Osteocyte (in vitro differentiated cells): Measurements from ENCODE around the gene PPP1R9A. TPM values are rescaled to one million over a fixed set of nuclear protein-coding genes. Genes with fewer than 3 reads are reported as not detected.

Source experiments
- DNase-seq: peaks from one replicate; pipeline ENCODE4 v3.0.0; 2021; ENCODE audit warnings: mixed read lengths; ENCODE audit not compliant: unreplicated experiment; ENCODE audit errors: extremely low spot score
- H3K27ac Mint-ChIP-seq: one replicate; pipeline ENCODE4 v1.8.0; 2021; ENCODE audit warnings: mild to moderate bottlenecking, mixed read lengths; ENCODE audit not compliant: unreplicated experiment
- H3K27me3 Mint-ChIP-seq: one replicate; pipeline ENCODE4 v1.8.0; 2021; ENCODE audit warnings: mixed read lengths; ENCODE audit not compliant: unreplicated experiment
- H3K36me3 Mint-ChIP-seq: one replicate; pipeline ENCODE4 v1.8.0; 2021; ENCODE audit warnings: mixed read lengths; ENCODE audit not compliant: unreplicated experiment
- H3K4me1 Mint-ChIP-seq: one replicate; pipeline ENCODE4 v1.8.0; 2021; ENCODE audit warnings: mixed read lengths; ENCODE audit not compliant: unreplicated experiment
- H3K4me3 Mint-ChIP-seq: one replicate; pipeline ENCODE4 v1.8.0; 2021; ENCODE audit warnings: mild to moderate bottlenecking, moderate library complexity, mixed read lengths; ENCODE audit not compliant: unreplicated experiment
- H3K9me3 Mint-ChIP-seq: one replicate; pipeline ENCODE4 v1.8.0; 2021; ENCODE audit warnings: mixed read lengths; ENCODE audit not compliant: unreplicated experiment
- total RNA-seq: library from RNA; stranded (reverse); gene quantifications from 2 replicates; pipeline ENCODE4 v1.2.1, GENCODE V29; 2021
- TF ChIP-seq, protein P1 (sequence below): fragments of 200-600 bp; sonication (generic); IDR thresholded peaks from 2 replicates; pipeline ENCODE4 v1.5.0; 2021; ENCODE audit warnings: antibody characterized with exemption, mild to moderate bottlenecking, moderate library complexity

The PPP1R9A gene
- total RNA-seq, 1 donor from 2014 or later, result 3.4 TPM

DNA sequence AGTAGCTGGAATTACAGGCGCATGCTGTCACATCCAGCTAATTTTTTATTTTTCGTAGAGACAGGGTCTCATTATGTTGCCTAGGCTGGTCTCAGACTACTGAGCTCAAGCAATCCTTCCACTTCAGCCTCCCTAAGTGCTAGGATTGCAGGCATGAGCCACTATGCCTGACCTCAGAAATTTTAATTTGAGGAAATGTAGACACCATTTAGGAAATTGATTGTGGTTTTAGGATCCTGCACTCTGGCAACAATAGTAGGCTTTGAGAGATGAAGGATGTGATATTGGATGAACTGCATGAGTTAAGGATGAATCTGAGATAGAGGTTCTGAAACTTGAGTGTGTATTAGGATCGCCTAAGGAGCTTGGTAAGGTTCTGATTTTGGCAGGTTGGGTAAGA is 66.5 kb downstream of the PPP1R9A start:
- Mint-ChIP-seq H3K27ac (peak overlapping the region; percentile 68), H3K36me3 (no peaks in the 10 kb centered on the region), H3K9me3 (no peaks in the 10 kb centered on the region), H3K4me3 (no peak overlapping the region), H3K4me1 (peaks cover 51% of the 10 kb centered on the region), H3K27me3 (no peaks in the 10 kb centered on the region)
- DNase-seq, result no peak
- TF ChIP-seq, protein P1, sequence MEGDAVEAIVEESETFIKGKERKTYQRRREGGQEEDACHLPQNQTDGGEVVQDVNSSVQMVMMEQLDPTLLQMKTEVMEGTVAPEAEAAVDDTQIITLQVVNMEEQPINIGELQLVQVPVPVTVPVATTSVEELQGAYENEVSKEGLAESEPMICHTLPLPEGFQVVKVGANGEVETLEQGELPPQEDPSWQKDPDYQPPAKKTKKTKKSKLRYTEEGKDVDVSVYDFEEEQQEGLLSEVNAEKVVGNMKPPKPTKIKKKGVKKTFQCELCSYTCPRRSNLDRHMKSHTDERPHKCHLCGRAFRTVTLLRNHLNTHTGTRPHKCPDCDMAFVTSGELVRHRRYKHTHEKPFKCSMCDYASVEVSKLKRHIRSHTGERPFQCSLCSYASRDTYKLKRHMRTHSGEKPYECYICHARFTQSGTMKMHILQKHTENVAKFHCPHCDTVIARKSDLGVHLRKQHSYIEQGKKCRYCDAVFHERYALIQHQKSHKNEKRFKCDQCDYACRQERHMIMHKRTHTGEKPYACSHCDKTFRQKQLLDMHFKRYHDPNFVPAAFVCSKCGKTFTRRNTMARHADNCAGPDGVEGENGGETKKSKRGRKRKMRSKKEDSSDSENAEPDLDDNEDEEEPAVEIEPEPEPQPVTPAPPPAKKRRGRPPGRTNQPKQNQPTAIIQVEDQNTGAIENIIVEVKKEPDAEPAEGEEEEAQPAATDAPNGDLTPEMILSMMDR, result no peak

DNA sequence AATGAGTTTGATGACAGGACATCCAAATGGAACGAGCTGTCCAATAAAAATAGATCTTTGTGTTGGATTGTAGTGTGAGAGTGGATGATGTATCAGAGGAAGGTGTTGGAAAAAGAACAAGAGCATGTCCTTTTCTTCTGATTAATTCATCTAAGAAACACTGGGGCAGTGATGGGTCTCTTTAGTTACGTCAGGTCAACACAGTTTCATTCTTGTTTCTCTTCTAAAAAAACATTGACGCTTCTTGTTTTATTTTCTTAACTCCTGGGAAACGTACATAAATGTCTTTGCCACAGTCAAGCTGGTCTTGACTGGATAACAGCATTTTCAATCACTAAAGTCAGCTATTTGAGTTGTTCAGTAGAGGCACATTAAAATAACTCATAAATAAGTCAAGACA is 67.0 kb downstream of the PPP1R9A start:
- H3K36me3 Mint-ChIP-seq, result no peaks in the 10 kb centered on the region
- peak overlapping the region; percentile 68 for H3K27ac Mint-ChIP-seq

DNA sequence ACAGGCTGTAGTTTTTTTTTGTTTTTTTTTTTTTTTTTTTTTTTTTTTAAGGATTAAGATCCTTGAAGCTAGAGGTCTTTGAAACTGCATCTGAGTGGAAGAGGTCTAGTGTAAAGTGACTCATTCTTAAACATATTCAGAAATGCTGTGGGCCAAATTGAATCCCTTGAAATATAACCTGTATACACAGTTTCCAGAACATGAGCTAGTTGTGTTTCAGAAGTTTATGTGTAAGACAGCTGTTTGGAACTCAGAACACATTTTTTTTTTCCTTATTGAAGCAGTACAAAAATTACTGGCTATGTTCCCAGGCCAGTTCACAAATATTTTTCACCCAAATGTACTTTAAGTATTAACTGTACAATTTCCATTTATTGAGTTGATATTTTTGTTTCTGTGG is 67.9 kb downstream of the PPP1R9A start:
- TF ChIP-seq, protein P1, result no peak
- DNase-seq, result no peak
- peaks cover 51% of the 10 kb centered on the region for H3K4me1 Mint-ChIP-seq
- no peaks in the 10 kb centered on the region for H3K9me3 Mint-ChIP-seq
- H3K27me3 Mint-ChIP-seq, result no peaks in the 10 kb centered on the region
- no peak overlapping the region for H3K4me3 Mint-ChIP-seq
- peak overlapping the region; percentile 68 for H3K27ac Mint-ChIP-seq
- no peaks in the 10 kb centered on the region for H3K36me3 Mint-ChIP-seq

More for the DNA sequence above, 67.0 kb downstream of the PPP1R9A start:
- Mint-ChIP-seq H3K4me1 (peaks cover 51% of the 10 kb centered on the region), H3K4me3 (no peak overlapping the region), H3K27me3 (no peaks in the 10 kb centered on the region), H3K9me3 (no peaks in the 10 kb centered on the region)
- TF ChIP-seq, protein P1, result no peak
- no peak for DNase-seq

DNA sequence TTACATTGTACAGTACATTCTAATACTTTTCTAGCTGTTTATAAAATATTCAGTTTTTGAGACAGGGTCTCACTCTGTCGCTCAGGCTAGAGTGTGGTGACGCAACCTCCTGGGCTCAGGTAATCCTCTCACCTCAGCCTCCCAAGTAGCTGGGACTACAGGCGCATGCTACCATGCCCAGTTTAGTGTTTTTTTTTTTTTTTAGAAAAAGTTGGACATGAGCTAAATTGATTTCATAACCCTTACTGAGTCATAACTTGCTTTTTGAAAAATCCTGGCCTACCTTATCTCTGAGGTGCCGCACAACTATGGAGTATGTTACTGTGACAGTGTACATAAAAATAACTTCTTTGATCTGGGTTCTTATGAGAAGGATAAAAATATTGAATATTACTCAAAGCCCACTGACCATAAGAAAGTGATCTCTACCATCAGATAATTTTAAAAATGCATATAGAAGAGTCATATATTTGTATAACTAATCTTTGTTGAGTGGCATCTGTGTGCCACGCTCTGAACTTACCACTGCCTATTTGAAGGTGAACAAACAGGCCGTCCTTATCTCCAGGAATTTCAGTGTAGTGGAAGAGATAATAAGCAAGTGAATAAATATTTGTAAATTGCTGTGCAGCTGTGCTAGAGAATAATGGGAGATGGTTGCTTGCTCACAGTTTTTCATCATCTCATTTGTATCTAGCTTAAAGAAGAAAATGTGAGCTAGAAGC is 73.2 kb downstream of the PPP1R9A start:
- Mint-ChIP-seq H3K36me3 (no peaks in the 10 kb centered on the region), H3K9me3 (peaks cover 4% of the 10 kb centered on the region), H3K4me1 (peaks cover 4% of the 10 kb centered on the region), H3K27ac (no peak overlapping the region), H3K27me3 (no peaks in the 10 kb centered on the region), H3K4me3 (no peak overlapping the region)
- DNase-seq, result no peak
- TF ChIP-seq, protein P1, result no peak

DNA sequence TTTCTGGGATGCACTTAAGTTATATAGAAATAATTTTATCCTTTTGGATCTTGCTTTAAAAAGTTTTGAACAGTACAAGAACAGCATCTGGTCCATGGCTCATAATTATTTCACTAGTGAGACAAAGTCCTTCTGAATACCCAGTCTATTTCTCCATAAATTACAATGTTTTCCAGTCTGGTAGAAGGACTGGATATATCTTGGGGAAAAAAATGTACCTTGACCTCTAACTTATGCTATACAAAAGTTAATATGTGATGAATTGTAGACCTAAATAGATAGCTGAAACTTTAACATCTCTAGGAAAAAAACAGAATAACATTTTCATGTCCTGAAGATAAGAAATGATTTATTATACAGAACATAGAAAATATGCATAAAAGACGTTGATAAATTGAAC is 88.5 kb downstream of the PPP1R9A start:
- Mint-ChIP-seq H3K4me1 (peaks cover 6% of the 10 kb centered on the region), H3K27me3 (no peaks in the 10 kb centered on the region), H3K4me3 (no peak overlapping the region), H3K27ac (no peak overlapping the region), H3K36me3 (no peaks in the 10 kb centered on the region), H3K9me3 (peaks cover 5% of the 10 kb centered on the region)
- DNase-seq, result no peak
- TF ChIP-seq, protein P1, result no peak
